HCT116 (cell line): ENCODE results near the gene KAT6B.

ENCODE experiments used
- EZH2phosphoT487 ChIP-seq: fragments of 200-600 bp; IDR thresholded peaks from 2 replicates; pipeline ENCODE4 v1.6.1; 2018; ENCODE audit warnings: antibody characterized with exemption, borderline replicate concordance
- POLR2A ChIP-seq: IDR thresholded peaks from 2 replicates; pipeline ENCODE4 v1.7.0; 2011; ENCODE audit warnings: borderline replicate concordance; ENCODE audit not compliant: insufficient read depth, insufficient read length; ENCODE audit errors: extremely low read depth
- POLR2AphosphoS5 ChIP-seq: IDR thresholded peaks from 2 replicates; pipeline ENCODE4 v1.6.1; 2011; ENCODE audit warnings: mild to moderate bottlenecking, low read depth, low read length, moderate library complexity
- REST ChIP-seq: IDR thresholded peaks from 2 replicates; pipeline ENCODE4 v1.6.1; 2012; ENCODE audit warnings: low read depth
- SIN3A ChIP-seq: IDR thresholded peaks from 2 replicates; pipeline ENCODE4 v1.6.1; 2012; ENCODE audit warnings: low read depth
- SP1 ChIP-seq: IDR thresholded peaks from 2 replicates; pipeline ENCODE4 v1.6.1; 2012; ENCODE audit warnings: low read depth
- ZFX ChIP-seq: fragments of 450-650 bp; IDR thresholded peaks from 2 replicates; pipeline ENCODE4 v1.6.1; 2017
- ZNF274 ChIP-seq: fragments of 200-500 bp; sonication (Bioruptor generic); IDR thresholded peaks from 2 replicates; pipeline ENCODE4 v1.6.1; 2014; ENCODE audit warnings: mild to moderate bottlenecking, low read depth, low read length, inconsistent platforms
- TF ChIP-seq, protein P1 (sequence below), 3 experiments: fragments of 200-600 bp in 1 of 3; sonication (generic) in 1 of 3; IDR thresholded peaks in 2 of 3; conservative IDR thresholded peaks in 1 of 3; 2 replicates each; pipeline ENCODE4 v1.5.1; 2012 to 2017; ENCODE audit warnings: low read depth in 2 of 3, low read length in 2 of 3, antibody characterized with exemption in 1 of 3, borderline replicate concordance in 1 of 3, control low read depth in 1 of 3, mild to moderate bottlenecking in 1 of 3, mixed read lengths in 1 of 3, mixed run types in 1 of 3, moderate library complexity in 1 of 3; ENCODE audit not compliant: insufficient read depth in 1 of 3

DNA sequence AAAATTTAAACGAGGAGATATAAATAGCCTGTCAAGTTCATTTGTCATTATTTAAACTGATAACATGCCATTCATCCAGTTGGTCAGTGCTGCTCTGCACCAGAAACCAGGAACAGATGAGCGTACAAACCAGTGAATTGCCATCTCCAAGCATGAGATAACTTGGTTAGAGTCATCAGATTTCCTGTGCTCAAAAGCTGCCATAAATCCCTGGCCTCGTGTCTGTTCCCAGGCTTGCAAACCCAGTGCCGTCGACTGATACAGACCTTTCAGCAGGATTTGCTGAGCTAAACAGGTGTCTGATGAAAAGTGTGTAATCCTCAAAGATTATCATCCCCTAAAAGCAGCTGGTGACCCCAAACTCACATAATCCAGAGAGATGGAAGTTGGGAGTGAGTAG, 189.0 kb downstream of the KAT6B start:
- TF ChIP-seq POLR2AphosphoS5 = no peak
- no peak for TF ChIP-seq SIN3A
- TF ChIP-seq, protein P1, sequence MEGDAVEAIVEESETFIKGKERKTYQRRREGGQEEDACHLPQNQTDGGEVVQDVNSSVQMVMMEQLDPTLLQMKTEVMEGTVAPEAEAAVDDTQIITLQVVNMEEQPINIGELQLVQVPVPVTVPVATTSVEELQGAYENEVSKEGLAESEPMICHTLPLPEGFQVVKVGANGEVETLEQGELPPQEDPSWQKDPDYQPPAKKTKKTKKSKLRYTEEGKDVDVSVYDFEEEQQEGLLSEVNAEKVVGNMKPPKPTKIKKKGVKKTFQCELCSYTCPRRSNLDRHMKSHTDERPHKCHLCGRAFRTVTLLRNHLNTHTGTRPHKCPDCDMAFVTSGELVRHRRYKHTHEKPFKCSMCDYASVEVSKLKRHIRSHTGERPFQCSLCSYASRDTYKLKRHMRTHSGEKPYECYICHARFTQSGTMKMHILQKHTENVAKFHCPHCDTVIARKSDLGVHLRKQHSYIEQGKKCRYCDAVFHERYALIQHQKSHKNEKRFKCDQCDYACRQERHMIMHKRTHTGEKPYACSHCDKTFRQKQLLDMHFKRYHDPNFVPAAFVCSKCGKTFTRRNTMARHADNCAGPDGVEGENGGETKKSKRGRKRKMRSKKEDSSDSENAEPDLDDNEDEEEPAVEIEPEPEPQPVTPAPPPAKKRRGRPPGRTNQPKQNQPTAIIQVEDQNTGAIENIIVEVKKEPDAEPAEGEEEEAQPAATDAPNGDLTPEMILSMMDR (IDR thresholded peaks at IDR 0.05 in 2 of 3, conservative IDR thresholded peaks at IDR 0.05 in 1 of 3; ENCODE audit: borderline replicate concordance in 1 of 3, insufficient read depth in 1 of 3, low read depth in 2 of 3, low read length in 2 of 3) = no peak
- TF ChIP-seq SP1 = no peak
- no peak for TF ChIP-seq REST
- no peak for TF ChIP-seq ZNF274
- no peak for TF ChIP-seq POLR2A
- TF ChIP-seq ZFX = no peak
- no peak for TF ChIP-seq EZH2phosphoT487
